ENCODE measurements around the gene SORCS2.

SORCS2 gene

DNA sequence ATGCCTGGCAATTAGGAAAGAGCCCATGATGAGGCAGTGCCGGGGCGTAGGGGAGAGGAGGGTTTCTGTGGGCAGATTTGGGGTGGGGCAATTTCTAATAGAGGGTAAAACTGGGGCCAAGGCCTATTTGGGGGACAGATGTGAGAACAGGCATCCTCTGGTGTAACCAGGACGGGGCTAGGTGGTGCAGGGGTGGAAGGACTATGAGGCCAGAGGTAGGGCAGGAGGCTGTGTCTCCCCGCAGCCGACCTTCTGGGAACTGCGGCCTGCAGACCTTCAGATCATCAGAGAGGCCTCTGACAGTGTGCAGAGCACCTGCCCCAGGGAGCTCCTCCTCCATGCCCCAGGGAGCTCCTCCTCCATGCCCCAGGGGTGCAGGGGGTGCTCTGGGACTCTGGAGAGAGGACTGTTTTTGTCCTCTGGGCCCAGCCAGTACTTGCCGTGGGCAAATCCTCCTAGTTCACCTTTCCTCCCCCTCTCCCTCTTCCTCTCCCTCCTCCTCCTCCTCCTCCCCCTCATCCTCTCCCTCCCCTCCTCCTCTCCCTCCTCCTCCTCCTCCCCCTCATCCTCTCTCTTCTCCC, 101.9 kb downstream of the SORCS2 start:
- DNase-seq, result no peak

DNA sequence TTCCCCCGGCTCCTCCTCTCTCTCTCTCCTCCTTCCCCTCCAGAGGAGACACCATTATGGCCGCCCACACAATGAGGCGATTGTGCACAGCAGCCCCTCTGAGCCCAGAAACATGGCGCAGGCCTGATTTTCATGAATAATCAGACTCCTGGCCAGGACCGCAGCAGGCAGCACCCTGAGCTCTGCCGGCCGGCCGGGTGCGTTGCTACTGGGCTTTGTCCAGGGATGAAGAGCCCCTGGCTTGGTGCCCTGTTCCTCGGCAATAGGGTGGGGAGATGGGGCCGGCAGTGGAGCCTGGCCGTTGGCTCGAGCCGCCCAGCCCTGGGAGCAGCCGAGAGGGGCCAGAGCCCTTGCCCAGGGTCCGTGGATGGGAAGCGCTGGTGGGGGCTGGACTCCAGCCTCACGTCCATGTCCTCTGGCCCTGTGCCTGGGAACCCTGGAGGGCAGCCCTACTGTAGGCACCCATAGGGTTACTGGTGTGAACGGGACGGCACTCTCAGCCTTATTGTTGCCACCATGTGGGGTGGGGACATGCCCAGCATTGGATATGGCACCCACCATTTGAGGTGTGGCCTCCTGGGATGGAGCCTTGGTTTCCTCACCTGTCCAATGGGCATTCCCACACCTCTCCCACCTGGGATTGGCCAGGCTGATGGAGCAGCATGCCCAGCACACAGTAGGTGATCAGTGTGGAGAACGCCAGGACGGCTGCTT, 103.0 kb downstream of the SORCS2 start:
- DNase-seq, result no peak

DNA sequence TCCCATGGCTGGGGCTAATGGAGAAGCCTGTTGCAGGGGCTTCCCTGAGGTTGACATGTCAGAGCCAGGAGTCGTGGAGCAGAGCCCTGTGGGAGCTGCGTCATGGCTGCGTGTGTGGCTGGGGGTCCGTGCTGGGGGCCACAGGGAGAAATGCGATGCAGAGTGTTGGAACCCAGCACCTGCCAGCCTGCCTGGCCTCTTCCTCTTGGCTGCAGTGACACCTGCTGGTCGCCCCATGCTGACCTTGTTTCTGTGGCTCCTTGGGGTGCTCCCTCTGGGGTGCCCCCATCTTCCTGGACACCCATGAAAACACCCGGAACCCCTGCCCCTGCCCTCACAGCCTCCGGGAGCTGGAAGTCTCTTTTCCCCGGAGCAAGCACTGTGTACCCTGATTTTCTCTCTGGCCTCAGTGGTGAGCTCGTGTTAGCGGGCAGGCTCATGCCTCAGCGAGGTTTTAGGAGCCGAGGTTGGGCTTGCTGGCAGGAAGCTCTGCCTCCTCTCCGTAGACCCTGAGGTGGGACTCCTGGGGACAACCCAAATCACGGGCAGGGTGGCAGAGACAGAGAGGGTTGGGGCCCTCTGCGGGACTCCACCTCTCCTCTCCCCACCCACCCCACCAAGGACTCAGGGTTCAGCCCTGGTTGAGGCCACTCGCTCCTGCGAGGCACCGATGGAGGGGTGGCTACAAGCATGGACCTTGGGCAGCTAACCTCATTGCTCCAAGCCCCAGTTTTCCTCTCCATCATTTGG, 103.7 kb downstream of the SORCS2 start:
- no peak for DNase-seq

DNA sequence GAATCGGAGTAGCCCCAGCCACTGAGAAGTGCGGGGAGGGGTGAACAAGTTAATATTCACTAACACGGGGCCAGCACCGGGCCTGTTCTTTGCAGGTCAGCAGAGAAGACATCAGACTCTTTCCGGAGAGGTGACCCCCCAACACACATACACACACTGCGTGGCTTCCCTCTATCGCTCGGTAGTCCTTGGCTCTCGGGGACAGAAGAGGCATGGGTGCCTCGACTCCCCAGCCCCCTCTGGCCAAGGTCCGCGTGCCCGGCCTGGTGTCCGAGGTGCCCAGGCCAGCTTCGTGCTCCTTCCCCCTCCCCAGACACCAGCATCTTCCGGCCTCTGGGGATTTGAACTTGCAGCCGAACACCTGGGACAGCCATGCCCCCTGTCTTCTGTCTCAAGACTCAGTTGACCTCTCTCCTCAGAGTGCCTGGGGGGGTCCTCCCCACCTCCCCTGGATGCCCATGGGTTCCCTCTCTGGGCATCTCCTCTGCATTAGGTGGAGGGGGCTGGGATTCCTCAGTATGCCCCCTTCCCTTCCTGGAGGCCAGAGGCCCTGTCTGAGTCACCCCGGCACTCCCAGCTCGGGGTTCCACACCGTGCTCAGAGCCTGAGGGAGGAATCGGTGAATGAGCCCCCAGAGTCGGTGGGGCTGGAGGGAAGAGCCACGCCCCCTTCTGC, 104.5 kb downstream of the SORCS2 start:
- DNase-seq, result no peak

DNA sequence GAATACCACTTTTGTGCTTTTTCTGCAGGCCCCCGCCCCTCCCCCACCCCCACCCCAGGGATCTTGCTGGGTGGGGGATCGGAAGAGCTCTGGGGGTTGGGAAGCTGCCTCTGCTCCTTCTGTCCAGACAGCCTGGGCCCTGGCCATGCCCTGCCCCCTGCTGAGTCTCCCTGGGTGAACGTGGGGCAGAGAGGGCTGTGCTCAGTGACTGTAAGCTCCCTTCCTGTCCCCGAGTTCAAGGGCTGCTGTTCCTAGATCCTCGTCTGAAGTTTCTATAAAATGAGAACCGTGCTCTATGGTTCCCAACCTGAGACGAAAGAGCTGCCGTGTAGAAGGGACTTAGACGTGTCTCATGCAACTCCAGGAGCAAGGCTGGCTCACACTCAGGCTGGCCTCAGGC, 105.0 kb downstream of the SORCS2 start:
- no peak for DNase-seq

DNA sequence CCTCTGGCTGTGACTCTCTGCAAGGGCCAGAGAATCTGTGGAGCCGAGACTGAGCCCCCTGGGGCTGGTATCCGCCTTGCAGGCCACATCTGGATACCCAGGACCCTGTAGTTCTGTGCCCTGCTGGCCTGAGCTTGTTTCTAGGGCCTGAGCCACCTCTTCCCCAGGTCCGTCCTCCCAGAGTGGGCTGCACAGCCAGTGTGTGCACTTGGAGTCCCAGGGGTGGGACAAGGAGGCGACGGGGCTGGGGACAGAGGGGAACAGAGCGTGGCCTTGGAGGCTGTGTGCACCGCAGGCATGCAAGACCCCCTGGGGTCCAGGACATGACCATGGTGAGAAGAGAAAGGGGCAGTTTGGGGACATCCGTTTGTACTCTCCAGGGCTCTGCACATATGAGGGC, 105.5 kb downstream of the SORCS2 start:
- DNase-seq, result no peak

DNA sequence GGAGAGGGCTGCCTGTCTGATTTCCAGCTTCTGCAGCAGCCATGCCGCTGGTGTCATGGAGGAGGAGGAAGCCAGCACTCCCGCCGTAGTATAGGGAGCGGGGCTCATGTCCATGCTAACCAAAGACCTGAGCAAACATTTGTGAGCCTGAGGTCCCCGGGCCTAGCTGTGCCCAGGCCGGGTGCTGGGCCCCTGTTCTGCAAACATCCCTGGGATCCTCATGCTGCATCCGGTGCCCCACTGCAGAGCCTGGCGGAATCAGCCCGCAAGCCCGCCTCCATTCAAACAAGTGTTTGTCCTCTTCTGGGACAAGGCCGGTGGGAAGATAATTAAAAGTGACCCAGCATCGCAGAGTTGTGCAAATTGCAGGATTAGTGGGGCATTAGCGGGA, 106.3 kb downstream of the SORCS2 start:
- DNase-seq, result no peak

DNA sequence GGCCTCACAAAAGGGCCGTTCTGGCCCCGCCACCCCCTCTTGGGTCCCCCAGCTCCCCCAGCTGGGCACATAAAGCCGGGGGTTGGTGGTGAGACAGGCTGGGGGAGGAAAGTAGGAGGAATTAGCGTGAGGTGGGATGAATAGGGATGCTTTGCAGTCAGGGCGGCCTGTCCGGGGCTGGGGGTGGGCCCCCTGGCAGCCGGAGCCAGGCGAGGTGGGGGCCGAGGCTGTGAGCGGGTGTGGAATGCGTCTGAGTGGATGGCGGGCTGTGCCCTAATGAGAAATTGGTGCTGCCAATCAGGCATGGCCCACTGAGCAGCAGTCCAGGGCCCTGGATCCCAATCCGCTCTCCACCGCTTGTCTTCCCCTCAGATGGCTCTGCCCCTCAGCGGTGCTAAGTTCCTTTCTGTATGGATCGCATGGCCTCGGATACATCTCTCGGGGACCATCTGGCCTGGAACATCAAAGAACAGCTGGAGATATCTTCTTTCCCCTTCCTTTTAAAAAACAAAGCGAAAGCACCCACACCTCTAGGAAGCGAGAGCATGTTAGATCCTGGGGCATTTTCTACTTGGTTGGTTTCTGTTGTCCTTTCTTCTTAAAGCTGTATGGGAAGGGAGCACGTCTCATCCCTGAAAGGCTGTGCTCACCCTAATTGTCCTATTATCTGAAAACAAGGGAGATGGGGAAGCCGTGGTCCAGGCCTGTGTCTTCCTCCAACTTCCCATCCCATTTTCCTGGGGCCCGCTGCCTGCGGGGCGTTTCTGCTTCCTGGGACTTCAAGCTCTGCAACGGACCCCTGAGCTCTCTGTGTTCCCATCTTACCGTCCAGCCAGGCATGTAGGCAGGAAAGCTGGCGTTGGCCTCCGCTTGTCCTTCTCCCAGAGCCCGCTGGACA, 106.9 kb downstream of the SORCS2 start:
- no peak for DNase-seq

DNA sequence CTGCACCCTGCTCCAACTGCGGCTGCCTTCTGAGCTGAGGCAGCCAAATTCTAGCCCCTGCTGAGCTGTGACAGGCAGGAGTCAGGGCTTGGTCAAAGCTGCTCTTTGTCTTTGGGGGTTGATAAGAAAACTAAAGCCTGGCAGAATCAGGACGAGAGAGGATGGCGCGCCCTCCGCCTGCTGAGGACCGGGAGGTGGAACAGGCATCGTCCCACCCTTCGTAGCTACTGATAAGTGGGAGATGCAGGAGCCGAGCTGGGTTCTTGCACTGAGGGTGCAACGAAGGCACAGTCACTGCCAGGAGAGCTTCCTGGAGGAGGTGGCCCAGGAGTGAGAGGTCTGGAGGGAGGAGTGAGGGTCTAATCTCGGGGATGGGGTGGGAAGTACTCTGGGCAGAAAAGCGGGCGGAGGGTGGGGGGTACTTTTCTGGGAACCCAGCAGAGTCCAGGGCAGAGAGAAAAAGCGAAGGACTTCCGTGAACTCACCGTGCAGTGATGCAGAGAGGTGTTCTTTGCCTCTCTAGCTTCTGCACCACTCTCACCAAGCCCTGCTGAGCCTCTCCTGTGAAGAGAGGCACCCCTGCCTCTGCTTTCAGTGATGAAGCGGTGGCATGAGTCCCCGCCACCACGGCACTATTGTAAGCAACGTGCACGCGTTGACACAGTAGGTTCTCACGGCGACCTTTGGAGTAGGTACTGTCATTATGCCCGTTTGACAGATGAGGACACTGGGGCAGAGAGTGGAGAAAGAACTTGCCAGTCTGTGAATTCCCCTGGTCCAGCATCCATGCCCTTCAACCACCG, 107.8 kb downstream of the SORCS2 start:
- no peak for DNase-seq

DNA sequence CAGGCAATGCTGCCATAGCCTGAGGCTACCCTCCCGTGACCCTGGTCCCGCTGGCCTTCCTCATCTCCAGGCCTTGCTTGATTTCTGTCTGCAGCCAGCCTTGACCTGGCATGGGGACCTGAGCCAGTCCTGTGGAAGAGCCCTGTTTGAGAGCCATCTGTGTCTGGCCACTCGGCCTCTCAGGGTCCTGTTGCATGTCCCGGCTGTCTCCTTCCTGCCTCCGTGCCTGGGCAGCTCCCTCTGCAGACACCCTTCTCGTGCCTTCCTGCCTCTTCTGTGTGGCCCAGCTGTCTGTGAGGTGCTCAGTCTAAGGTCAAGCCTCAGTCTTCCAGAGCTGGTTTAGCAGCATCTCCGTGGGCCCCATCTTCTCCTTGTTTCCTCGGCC, 108.4 kb downstream of the SORCS2 start:
- DNase-seq, result no peak

DNA sequence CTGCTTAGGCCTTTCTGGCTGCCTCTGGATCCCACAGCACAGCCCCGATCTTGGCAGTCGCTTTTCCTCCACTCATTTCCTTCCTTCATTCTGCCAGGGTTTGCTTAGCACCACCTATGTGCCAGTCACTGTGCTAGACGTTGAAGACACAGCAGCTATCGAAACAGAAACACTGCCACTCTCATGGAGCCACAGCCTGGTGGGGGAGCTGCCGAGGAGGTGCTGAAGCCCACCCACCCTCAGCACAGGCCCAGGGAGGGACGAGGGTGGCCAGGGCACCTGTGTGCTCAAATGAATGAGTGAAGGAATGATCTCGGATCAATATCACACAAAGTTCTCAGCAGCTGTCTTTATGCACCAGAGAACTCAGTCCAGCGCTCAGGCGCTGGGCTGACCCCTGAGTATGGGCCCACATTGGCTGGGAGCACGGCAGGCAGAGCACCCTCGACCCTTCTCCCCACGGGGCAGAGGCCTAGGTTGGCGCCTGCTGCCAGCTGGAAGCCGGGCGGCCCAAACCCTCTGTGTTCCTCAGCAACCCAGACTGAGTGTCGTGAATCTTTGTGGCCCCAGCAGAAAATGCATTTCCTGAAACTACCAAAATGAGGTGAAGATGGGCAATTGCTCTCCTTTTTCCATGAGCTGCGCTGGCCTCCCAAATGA, 108.9 kb downstream of the SORCS2 start:
- DNase-seq, result no peak

DNA sequence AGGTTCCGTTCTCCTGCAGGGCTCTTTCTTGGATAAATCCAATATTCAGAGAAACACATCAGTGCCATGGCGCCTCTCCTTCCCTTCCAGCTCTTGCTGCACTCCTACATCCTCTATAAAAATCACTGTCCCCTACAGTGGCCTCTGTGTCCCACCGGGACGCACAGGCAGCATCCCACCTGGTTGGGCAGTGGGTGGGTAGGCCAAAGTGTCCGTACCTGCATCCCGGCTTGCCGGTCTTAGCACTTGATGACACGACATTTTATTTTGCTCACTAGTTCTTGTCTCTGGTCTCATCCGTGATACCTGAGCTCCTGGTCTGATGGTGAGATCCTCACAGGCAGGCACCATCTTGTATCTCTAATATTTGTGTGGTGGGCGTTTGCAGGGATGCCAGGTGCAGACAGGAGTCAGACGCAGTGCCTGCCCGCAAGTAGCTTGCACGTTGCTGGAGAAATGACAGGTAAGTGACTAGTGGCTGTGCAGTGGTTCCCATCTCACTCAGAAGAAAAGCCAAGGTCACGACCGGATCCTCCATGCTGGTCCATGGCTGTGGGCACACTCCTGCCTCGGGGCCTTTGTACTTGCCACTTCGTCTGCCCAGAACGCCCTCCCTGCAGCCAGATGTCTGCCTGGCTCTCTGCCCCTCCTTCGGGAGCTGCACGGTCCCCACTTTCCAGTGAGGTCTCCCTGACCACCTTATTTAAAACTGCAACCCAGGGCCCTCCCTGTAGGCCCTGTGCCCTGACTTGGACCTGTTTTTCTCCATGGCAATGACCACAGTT, 109.7 kb downstream of the SORCS2 start:
- DNase-seq, result no peak

DNA sequence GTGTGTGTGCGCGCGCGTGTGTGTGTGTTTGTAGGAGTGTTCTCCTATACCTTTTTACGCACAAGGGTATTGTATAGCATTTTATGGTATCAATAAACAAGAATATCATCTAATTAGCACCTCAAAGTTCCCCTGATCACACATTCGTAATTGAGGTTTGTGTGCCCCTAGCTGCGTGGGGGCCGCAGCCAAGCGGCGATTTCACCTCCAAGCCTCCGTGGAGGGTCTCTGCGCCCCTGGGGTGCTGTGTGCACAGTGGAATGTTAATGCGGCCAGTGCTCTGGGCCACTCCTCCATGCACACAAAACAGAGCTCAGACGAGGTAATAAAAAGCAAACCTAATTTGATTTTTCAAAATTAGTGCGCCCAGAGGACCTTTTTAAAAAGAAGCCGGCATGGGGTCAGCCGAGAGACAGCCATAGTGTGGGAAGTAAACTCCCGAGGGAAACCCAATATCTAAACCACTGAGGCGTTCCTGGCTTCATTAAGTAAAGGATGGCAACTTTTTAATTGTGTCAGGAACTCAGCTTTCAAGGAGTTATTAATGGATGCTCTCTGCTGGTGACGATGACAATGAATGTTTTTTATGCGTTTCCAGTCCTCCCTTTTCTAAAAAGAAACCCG, 110.6 kb downstream of the SORCS2 start:
- DNase-seq, result no peak

DNA sequence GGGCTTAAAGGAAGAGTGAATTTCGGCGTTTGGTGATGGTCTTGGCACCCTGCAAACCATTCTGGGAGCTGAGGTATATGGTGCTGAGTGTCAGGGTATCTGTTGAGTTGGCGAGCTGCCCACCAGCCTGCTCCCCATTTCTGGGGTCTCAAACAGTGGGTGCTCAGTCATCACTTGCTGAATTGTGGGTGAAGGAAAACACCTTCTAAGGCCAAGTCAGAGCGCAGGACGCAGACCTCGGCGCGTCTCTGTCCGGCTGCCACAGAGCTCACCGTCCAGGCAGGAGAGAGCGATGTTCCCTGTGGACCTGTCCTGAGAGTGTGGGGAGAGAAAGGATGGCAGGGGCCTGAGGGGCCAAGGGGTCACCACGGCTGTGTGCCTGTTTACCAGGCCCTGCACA, 111.2 kb downstream of the SORCS2 start:
- no peak for DNase-seq

DNA sequence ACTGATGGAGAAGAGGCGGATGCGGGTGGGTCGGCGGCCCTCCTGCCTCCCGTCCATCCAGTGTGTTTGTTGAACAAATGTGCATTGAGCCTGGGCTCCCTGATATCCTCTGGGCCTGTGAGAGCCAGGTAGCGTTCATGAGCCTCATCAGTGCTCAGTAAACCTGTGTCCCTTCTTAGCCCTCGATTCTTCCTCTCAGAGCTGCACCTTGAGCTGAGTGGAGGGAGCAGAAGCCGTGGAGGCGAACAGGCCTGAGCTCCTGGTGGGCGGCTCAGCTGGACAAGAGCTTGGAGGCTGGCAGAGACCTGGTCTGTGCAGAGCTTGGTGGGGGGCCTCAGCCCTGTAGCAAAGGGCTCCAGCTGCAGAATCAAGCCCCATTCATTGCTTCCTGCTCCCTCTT, 112.1 kb downstream of the SORCS2 start:
- no peak for DNase-seq

DNA sequence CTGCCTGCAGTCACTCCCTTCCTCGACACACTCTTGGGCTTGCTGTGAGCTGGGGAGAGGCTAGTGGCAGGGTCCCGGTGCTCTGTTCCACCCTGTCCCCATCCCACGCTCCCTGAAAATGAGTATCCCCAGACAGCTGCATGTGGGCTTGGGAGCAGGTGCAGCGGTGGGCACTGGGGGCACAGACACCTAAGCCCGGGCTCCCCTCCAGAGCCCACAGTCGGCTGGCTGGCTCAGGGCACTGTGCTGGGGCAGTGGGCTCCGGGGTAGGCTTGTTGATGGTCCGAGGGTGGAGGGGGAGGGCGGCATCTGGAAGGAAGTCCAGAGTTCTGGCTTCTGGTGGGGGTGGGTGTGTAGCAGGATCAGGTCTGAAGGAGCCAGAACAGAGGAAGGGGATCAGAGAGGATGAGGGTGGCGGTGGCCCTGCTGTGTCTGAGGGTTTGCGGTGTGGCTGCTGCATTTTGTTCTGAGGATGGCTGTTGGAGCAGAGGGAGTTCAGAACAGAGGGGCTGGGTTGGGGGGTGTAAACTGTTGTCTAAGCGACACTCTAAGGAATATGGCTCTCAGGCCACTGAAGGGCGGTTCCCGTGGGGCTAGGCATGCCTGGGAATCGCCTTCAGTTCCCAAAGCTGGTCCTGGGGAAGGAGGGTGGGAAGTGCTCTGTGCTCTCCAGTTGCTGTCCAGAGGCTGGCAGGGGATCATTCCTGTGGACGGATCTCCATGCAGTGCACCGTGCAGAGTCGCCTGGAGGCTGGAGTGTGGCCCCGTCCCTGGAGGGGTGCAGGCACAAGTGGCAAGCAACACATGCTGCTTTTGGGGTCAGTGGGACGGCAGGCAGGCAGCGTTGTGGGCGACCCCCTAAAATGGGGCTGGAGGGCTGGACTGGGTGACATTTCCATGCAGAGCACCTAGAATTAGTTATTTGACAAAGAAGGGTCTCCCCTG, 114.0 kb downstream of the SORCS2 start:
- DNase-seq, result no peak

DNA sequence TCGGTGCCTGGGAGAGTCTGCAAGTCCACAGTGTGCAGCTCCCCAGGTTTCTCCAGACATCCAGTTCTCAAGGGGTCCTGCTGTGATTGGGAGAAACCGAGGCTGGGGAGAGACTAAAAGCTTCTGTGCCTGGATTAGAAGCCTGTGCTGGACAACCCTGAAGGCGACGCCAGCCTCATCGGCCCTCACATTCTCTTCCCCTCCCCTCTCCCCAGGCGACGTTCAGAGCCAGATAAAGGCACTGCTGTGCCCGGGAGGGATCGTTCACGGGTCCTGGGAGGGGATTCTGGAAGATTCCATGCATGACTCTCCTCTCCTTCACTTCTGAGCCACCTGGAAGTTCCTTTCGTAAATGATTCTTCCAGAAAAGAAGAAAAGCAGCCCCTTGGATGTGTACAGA, 114.6 kb downstream of the SORCS2 start:
- DNase-seq, result no peak

DNA sequence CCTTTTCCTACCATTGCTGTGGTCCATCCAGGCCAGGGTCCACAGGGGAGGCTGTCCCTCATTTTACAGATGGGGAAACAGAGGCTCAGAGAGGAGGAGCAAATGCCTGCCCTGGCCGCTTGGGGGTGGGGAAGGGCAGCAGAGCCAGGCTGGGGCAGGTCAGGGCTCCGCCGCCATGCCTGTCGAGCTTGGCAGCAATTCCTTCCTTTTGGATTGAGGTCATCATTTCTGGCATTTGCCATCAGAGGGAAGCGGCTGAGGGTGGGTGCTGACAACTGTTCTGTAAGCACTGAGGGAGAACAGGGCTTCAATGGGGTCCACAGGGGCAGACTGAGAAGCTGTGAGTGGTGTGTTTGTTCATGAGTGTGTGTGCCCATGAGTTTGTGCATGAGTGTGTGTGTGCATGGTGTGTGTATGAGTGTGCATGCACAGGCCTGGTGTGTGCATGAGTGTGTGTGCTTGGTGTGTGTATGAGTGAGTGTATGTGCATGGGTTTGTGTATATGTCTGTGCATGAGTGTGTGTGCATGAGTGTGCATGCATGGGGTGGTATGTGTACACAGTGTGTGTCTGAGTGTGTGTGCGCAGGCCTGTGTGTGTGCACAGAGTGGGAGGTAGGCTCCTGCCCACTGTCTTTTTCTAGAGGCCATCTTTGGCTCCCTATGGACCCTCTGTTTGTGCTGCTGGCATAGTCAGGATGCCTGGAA, 115.2 kb downstream of the SORCS2 start:
- DNase-seq, result no peak
